ENCODE results near the gene NOS1AP.
"Not testable (repeated sequence)": the region's sequence is repeated elsewhere in the genome, so short reads cannot be mapped to it uniquely, and the experiment has no call there.

The NOS1AP gene

GRCh38 chr1:162060314-162060713, 9.2 kb upstream of the NOS1AP start:
- no peak for DNase-seq

DNA sequence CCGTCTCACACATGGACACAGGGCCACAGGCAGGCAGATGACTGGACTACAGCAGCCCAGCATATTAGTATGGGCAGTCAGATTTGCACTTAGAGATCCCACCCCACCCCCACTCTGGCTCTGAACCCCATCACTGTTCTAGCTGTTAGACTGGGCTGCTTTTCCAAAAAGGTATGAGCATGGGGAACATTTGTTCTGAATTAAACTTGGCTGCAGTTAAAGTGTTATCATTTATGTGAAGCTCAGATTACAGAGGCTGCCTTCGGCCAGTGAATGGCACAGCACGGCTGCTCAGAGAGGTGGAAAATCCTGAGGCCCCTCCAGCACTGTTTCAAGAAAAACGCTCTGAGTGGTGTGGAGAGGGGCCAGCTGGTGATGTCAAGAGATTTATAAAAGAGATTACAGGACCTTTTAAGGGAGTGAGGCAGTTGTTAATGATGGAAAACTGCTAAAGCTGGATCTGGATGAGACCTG, 6.9 kb upstream of the NOS1AP start:
- no peak for DNase-seq

DNA sequence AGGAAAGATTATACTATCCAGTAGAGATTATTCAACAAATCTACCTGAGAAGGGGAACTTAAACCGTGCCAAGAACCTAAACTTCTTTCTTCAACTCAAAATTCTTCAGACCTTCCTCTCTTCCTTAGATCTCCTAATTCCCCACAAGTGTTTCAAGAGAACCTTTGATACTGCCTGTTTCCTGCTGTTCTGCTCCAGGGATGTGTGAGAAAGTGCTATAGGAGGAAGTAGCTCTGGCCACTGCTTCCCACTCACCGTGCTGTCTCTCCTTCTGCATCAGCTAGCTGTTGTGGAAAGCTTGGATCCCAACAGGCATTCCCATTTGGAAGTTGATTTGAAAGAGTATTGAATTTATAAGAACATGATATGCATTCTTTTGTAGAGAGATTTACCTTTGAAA, 4.5 kb upstream of the NOS1AP start:
- no peak for DNase-seq

DNA sequence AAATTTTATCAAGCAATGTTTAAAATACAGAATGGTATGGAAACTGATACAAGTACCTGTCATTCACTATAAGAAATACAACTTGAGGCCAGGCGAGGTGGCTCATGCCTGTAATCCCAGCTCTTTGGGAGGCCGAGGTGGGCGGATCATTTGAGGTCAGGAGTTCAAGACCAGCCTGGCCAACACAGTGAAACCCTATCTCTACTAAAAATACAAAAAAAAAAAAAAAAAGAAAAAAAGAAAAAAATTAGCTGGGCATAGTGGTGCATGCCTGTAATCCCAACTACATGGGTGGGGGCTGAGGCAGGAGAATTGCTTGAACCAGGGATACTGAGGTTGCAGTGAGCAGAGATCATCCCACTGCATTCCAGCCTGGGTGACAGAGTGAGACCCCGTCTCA, 2.7 kb upstream of the NOS1AP start:
- not testable (repeated sequence) for DNase-seq

- no peak for DNase-seq
These were observed 2.0 kb upstream of the NOS1AP start for GRCh38 chr1:162067466-162067865.

GRCh38 chr1:162068301-162068700, 1.2 kb upstream of the NOS1AP start:
- DNase-seq = no peak

GRCh38 chr1:162070094-162070748, 730 bp downstream of the NOS1AP start:
- DNase-seq = no peak

- DNase-seq = no peak
These were observed 1.3 kb downstream of the NOS1AP start for GRCh38 chr1:162070825-162071224.

- DNase-seq = no peak
These were observed 3.2 kb downstream of the NOS1AP start for GRCh38 chr1:162072740-162073139.

DNA sequence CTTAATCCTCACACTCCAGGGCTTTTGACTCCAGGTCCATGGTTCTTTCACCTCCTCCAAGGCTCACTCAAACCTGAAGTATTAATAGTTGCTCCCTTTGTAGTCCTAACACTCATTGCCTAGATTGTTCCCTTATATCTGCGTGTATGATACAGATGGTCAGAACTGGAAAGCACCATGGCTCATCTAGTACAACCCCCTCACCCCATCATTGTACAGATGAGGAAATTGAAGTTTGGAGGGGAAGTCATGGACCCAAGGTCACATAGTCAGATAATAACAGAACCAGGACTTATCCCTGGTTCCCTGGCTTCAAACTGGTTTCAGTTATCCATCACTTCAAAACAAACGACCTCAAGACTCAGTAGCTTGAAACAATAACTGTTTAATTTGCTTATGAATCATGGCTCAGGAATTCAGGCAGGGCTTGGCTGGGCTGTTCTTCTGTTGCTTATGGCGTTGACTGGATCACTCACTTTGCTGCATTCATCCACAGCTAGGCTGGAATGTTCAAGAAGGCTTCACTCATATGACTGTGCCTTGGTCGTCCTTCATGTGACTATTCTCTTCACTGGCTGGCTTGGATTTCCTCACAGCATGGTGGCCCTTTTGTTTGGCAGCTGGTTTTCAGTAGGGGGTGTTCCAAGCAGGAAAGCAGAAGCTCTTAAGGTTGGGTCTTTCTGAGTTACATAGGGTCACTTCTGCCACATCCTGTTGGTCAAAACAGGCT, 5.0 kb downstream of the NOS1AP start:
- DNase-seq = no peak

DNA sequence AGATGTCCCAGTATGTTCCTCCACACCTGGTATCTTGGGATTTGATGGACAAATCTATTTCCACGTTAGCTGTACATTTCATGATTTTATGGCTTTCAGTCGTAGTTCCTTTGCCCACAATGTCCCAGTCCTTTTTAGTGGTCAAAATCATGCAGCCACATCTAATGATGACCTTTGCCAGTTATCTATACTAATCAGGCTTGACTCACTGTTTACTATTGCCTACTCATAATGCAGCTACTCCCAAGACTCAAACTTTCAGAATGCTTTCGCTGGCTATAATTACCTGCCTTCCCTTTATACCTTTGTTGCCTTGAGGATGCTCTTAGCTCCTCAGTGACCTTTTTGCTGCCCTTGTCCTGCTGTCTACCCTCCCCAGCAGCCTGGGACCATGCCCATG, 6.4 kb downstream of the NOS1AP start:
- no peak for DNase-seq

DNA sequence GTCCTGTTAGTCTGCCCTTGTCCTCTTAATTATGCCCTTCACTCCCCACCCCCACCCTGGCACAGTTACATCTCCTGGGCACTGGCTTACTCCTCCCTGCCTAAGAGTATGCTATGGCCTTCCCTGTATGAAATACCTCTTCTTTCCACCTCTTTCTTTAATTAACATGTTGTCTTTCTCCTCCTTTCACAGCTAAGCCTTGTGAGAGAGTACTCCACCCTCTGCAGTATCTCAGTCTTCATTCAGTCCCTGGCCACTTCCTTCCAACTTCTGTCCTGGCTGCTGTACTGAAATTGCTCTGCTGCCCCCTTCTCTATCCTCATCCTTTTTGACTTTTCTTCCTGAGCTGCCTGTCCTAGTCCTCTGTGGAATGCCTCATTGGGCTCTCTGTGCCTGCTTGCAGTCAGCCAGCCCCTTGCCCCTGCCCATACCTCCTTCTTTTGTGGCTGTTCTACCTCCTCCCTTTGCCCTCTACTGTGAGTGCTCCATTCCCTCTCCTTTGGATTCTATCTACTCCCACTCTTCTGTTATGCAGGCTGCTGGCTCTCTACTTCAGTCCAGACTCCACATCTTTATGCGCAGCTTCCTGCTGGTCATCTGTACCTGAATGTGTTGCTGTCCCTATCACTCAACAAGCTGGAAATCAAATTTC, 8.3 kb downstream of the NOS1AP start:
- no peak for DNase-seq

- DNase-seq = no peak
These were observed 9.5 kb downstream of the NOS1AP start for GRCh38 chr1:162079030-162079429.

DNA sequence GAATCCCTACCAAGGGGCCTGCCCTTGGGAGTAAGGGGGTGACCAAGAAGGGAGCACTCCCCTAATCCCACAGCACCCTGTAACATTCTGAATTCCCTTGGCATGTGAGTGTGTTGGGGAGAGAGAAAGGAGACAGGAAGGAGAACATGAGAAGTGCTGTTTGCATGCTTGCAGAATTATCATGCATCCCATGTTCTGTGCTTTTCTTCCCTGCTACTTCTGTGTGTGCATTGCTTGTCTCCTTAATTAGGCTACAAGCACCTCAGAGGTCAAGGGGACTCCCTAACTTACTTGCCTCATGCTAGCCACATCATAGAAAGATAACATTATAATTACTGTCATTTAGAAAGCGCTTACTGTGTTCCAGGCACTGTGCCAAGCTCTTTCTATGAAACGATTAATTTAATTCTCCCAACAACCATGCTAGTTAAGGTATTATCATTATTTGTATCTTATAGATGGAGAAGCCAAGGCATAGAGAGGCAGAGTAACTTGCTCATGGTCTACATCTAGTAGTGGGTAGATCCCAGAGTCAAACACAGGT, 11.1 kb downstream of the NOS1AP start:
- no peak for DNase-seq

DNA sequence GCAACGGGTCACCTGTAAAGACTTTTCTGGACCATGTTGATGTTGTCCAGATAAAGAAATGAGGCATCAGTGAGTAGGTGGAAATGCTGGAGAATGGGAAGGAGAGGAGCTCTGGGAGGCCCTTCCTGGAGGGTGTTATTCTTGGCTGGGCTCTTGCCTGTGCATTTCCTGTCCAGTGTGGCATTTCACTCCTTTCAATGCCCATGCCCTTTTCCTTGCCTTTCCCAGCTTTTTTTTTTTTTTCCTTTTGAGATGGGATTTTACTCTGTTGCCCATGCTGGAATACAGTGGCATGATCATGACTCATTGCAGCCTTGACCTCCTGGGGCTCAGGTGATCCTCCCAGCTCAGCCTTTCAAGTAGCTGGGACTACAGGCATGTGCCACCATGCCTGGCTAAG, 11.8 kb downstream of the NOS1AP start:
- no peak for DNase-seq

GRCh38 chr1:162082080-162082479, 12.6 kb downstream of the NOS1AP start:
- DNase-seq = not testable (repeated sequence)

- DNase-seq = no peak
These were observed 13.8 kb downstream of the NOS1AP start for GRCh38 chr1:162083273-162083672.

DNA sequence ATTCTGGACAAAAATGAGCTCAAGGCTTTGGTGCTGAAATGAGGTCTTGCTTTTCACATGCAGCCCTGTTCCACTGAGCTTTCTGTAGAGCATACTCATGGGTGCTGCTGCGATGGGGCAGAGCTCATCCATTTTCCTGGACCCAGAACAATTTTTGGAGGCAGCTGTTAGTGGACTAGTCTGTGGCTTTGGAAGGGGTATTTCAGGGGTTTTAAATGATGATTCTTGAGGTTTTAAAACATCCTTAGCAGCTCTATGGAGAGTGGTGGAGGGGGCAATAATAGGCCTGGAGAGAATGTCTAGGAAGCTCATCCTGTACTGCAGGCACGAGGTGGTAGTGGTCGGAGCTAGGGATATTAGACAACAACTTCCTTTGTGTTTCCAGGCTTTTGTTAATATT, 16.5 kb downstream of the NOS1AP start:
- DNase-seq = no peak

DNA sequence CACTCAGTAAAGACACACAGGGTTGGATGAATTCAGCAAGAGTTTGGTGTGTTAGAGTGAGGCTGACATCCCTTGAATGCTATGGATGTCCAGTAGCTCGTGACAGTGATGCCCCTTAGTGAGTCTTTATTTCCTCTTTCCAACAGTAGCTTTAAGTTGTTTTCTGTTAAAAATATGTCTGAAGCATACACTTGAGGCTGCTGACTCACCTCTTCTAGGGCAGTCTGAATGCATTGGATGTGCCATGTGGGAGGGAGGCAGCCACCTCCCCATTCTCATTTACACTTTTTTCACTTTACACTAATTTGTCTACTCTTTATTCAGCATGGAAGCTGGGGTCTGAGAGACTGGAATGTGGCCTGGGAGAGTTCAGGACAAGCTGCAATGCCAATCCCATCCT, 17.6 kb downstream of the NOS1AP start:
- no peak for DNase-seq

- no peak for DNase-seq
These were observed 18.1 kb downstream of the NOS1AP start for GRCh38 chr1:162087574-162087973.

DNA sequence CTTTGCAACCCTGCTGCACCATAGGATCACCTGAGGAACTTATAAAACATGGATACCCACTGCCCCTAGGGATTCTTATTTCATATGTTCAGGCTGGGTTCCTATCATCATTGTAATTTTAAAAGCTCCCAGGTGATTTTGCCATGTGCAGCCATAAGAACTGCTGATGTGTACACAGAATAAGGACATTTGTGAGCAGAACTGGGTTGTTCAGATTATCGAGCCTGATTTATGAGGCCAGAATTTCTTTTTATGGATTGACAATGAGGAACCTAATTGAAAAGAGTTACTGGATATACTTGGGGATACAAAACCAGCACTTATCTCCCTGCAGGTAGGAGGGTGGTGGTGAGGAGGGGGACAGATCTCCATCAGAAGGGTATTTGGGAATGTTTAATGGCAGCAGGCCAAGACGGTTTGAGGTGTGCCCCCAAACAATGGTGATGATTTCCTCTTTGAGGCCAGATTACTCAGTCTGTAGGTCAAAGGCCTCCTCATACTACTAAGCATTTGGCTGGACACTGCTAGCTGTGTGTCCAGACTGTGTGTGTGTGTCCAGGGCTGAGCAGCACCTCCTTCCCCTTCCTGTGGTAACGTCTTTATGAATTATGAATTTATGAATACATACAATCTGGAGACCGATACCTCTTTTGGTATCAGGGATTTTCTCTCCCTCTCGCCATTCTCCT, 18.9 kb downstream of the NOS1AP start:
- DNase-seq = no peak

DNA sequence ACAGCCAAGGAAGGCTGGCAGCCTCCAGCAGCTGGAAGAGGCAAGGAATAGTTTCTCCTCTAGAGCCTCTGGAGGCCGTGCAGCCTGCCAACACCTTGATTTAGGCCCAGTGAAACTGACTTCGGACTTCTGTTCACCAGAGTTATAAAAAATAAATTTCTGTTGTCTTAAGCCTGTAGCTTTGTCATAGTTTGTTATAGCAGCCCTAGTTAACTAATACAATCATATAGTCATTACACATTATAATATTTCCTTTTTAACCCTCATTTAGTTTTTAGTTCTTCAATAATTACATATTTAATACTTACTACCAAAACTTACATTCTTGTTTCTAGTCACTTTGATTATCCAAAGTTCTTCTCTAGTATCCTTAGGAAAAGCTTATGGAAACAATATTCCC, 20.3 kb downstream of the NOS1AP start:
- DNase-seq = no peak

DNA sequence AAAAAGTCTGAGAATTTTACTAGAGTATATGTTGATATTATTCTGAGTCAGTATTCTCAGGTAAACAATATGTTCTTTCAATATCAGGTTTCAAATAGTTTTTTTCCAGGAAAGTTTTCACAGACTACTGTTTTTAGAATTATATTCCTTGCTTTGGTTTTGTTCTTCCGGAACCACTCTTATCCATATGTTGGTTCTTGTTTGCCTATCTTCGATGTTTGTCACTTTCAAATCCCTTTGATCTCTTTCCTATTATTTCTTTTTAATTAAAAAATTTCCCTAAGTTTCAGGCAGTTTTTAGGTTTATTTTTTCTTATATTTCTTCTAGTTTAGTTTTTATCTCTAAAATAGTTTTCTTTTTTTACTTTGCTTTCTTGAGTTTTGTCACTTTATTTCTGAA, 20.9 kb downstream of the NOS1AP start:
- DNase-seq = no peak

All from CD4-positive, alpha-beta T cell treated with Interleukin-10 for 1 hour (primary cell).